ENCODE results near the gene CDH4.
A peak's percentile ranks its signal among the peaks of the same experiment; 100 is the strongest.
"Not testable (repeated sequence)": the region's sequence is repeated elsewhere in the genome, so short reads cannot be mapped to it uniquely, and the experiment has no call there.

Gene CDH4

GRCh38 chr20:61253640-61254511, 1.8 kb downstream of the CDH4 start:
- no peak for DNase-seq (ENCODE audit: low read depth)

GRCh38 chr20:61254881-61255626, 3.0 kb downstream of the CDH4 start:
- DNase-seq (ENCODE audit: low read depth), result no peak

GRCh38 chr20:61256365-61256764, 4.3 kb downstream of the CDH4 start:
- DNase-seq (ENCODE audit: low read depth), result no peak

- DNase-seq (ENCODE audit: low read depth), result no peak
Measured at GRCh38 chr20:61256824-61257223, 4.8 kb downstream of the CDH4 start.

- no peak for DNase-seq (ENCODE audit: low read depth)
Measured at GRCh38 chr20:61257611-61258010, 5.5 kb downstream of the CDH4 start.

GRCh38 chr20:61259741-61260140, 7.7 kb downstream of the CDH4 start:
- no peak for DNase-seq (ENCODE audit: low read depth)

- no peak for DNase-seq (ENCODE audit: low read depth)
Measured at GRCh38 chr20:61260905-61261304, 8.8 kb downstream of the CDH4 start.

GRCh38 chr20:61262036-61262435, 10.0 kb downstream of the CDH4 start:
- no peak for DNase-seq (ENCODE audit: low read depth)

GRCh38 chr20:61262514-61262913, 10.5 kb downstream of the CDH4 start:
- no peak for DNase-seq (ENCODE audit: low read depth)

- DNase-seq (ENCODE audit: low read depth), result peak; percentile 23
Measured at GRCh38 chr20:61263084-61263695, 11.1 kb downstream of the CDH4 start.

GRCh38 chr20:61263938-61264337, 11.9 kb downstream of the CDH4 start:
- no peak for DNase-seq (ENCODE audit: low read depth)

- no peak for DNase-seq (ENCODE audit: low read depth)
Measured at GRCh38 chr20:61267241-61267640, 15.2 kb downstream of the CDH4 start.

- DNase-seq (ENCODE audit: low read depth), result no peak
Measured at GRCh38 chr20:61268024-61268423, 16.0 kb downstream of the CDH4 start.

- no peak for DNase-seq (ENCODE audit: low read depth)
Measured at GRCh38 chr20:61271312-61272231, 19.5 kb downstream of the CDH4 start.

- DNase-seq (ENCODE audit: low read depth), result not testable (repeated sequence)
Measured at GRCh38 chr20:61273024-61273423, 21.0 kb downstream of the CDH4 start.

GRCh38 chr20:61273666-61274065, 21.6 kb downstream of the CDH4 start:
- DNase-seq (ENCODE audit: low read depth), result not testable (repeated sequence)

GRCh38 chr20:61274326-61274725, 22.3 kb downstream of the CDH4 start:
- DNase-seq (ENCODE audit: low read depth), result no peak

- DNase-seq (ENCODE audit: low read depth), result no peak
Measured at GRCh38 chr20:61278296-61278695, 26.2 kb downstream of the CDH4 start.

- no peak for DNase-seq (ENCODE audit: low read depth)
Measured at GRCh38 chr20:61279621-61280150, 27.6 kb downstream of the CDH4 start.

- no peak for DNase-seq (ENCODE audit: low read depth)
Measured at GRCh38 chr20:61280217-61280980, 28.3 kb downstream of the CDH4 start.
